ENCODE data around the gene NHEJ1.

NHEJ1 gene

DNA sequence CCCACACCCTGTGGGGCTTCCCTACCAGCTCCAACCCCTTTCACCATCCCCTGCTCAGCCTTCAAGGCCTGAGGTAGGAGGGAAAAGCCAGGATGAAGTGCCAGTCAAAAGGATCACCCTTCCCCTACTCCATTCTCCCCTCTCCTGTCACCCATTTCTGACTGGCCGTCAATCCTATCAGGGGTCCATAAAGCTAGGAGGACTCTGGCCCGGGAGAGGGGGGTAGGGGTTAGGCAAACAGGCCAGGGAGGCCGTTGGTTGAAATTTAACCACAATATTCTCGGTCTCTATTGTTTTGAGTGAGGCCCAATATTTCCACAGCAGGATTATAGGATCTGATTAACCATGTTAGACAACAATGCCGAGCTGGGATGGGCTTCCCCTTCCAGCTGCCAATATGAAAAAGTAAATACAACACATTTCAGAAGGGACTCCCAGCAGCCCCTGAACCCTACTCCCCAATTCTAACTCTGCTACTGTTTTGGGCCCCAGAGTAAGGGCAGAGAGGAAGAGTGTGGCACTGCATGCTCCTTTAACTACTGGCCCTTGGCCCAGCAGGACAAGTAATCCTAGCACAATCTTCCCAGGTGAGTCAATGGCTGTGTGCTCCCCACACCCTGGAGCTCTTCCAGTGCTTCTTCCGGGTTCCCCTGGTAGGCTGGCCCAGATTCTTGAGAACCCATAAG, 89.3 kb downstream of the NHEJ1 start:
- peak overlapping the region; percentile 10; the same call in 1 of the 2 replicates for H3K27ac ChIP-seq
- TF ChIP-seq, protein P1, sequence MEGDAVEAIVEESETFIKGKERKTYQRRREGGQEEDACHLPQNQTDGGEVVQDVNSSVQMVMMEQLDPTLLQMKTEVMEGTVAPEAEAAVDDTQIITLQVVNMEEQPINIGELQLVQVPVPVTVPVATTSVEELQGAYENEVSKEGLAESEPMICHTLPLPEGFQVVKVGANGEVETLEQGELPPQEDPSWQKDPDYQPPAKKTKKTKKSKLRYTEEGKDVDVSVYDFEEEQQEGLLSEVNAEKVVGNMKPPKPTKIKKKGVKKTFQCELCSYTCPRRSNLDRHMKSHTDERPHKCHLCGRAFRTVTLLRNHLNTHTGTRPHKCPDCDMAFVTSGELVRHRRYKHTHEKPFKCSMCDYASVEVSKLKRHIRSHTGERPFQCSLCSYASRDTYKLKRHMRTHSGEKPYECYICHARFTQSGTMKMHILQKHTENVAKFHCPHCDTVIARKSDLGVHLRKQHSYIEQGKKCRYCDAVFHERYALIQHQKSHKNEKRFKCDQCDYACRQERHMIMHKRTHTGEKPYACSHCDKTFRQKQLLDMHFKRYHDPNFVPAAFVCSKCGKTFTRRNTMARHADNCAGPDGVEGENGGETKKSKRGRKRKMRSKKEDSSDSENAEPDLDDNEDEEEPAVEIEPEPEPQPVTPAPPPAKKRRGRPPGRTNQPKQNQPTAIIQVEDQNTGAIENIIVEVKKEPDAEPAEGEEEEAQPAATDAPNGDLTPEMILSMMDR (conservative IDR thresholded peaks at IDR 0.05): no peak

- TF ChIP-seq, protein P1 (conservative IDR thresholded peaks at IDR 0.05): no peak
- no peak overlapping the region for H3K27ac ChIP-seq
These were observed 95.1 kb downstream of the NHEJ1 start for GRCh38 chr2:219065484-219065883.

DNA sequence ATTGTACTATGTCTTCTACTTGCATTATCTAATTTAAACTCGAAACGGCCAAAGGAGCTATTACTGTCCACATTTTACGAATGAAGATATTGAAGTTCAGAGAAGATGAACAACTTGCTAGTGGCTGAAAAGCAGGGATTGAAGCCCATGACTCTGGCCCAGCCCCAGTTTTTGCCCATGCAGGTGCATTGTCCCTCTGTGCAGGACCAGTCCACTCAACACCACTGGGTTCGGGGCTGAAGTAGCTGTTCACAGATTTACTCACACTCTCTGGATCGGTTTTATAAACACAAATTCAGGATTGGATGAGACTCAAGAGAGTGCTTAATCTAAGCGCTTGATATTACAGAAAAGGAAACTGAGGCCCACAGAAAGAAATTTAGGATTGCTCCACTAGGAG, 98.5 kb downstream of the NHEJ1 start:
- TF ChIP-seq, protein P1 (conservative IDR thresholded peaks at IDR 0.05): no peak
- no peak overlapping the region for H3K27ac ChIP-seq

DNA sequence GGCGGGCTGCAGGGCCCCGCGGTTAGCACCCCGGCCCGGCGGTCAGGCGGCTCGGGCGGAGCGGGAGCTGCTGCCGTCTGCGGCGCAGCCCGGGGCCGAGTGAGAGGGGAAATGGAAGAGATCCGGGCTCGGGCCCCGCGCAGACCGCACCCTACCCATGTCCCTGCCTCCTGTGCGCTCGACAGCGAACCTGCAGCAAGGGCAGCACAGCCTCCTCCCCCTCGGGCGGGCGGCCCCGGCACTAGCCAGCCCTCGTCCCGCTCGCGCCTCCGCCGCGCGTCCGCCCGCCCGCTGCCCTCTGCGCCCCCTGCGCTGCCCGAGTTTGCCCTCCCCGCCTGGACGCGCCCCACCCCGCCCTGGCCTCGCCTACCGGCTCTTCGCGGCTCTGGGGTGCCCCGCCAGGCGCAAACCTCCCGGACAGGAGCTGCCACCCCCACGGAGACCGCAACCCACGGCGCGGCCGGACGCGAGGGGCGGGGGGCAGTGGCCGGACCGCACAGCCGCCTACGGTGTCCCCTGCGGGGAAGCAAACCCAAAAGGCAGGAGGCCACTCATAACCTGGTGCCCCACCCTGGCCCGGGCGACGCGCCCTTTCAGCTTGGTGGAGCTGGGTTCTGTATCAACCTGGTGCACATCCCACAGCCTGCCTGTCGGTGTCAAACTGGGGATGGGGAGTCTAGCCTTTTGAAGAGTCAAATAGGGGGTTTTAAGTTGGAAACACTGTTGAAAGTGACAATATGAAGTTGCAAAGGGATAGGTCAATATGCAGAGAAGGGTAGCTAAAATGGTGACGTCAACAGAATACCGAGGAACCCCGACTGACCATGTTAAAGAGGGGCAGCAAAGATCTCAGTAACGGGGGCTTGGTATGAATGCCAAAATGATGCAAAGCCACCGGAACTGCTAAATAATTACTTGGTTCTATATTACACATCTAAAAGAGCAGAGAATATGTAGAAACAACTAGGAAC, 99.5 kb downstream of the NHEJ1 start, which contains the start of gene IHH:
Gene IHH, minus strand, starts transcription at position 101 of the 971 bp plus-strand sequence. CDS start 454 bp downstream, outside the sequence.
- TF ChIP-seq, protein P1 (conservative IDR thresholded peaks at IDR 0.05): no peak
- peak within 1 kb of the TSS; percentile 84 for H3K27ac ChIP-seq

DNA sequence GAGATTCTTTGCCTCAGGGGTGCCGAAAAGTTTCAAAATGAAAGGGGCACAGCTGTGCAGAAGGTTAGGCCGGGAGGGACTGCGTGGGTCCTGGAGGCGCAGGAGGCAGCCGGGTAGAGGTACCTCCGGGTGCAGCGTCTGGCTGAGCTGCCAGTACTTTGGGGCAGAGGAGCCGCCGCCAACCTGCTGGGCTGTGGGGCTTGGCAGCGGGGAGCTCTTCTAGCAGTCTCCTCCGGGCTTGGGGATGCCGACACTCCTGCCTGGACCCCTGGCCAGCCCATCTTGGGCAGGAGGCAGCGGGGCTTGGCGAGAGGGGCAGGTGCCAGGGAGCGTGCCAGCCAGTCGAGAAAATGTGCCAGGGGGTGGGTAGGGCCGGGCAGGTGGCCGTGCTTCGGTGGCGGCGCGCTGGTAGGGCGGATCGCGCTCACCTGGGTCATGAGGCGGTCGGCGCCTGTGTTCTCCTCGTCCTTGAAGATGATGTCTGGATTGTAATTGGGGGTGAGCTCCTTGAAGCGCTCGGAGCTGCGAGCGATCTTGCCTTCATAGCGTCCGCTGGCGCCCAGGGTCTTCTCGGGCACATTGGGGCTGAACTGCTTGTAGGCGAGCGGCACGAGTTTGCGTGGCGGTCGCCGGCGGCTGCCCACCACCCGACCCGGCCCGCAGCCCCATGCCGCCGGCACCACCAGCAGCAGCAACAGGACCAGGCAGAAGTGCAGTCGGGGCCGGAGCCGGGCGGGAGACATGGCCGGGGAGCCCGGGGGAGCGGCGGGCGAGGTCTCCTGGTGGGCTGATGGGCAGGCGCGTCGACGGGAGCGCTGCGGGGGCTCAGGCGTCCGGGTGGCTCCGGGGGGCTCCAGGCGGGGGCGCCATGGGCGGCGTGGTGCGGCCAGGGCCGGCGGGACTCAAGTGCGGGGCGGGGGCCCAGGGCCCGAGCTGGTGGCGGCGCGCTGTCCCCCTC, 100.6 kb downstream of the NHEJ1 start:
- H3K27ac ChIP-seq: peak overlapping the region; percentile 84
- TF ChIP-seq, protein P1 (conservative IDR thresholded peaks at IDR 0.05): no peak

- TF ChIP-seq, protein P1 (conservative IDR thresholded peaks at IDR 0.05): no peak
- H3K27ac ChIP-seq: peak overlapping the region; percentile 84
These were observed 101.3 kb downstream of the NHEJ1 start for GRCh38 chr2:219059375-219059724.
